Measurements from ENCODE around the gene TNNI2.

GRCh38 chr11:1817000-1817399, 21.8 kb upstream of the TNNI2 start:
- TF ChIP-seq CTCF (IDR thresholded peaks at IDR 0.05) (no peak), POLR2AphosphoS5 (IDR thresholded peaks at IDR 0.05; ENCODE audit: low read depth, low read length) (no peak), TCF7L2 (IDR thresholded peaks at IDR 0.05; ENCODE audit: low read depth, low read length) (no peak), SIN3A (IDR thresholded peaks at IDR 0.05; ENCODE audit: borderline replicate concordance, insufficient read depth, low read depth, low read length) (no peak)
